ENCODE results near the gene LRRC10B.

Gene LRRC10B

DNA sequence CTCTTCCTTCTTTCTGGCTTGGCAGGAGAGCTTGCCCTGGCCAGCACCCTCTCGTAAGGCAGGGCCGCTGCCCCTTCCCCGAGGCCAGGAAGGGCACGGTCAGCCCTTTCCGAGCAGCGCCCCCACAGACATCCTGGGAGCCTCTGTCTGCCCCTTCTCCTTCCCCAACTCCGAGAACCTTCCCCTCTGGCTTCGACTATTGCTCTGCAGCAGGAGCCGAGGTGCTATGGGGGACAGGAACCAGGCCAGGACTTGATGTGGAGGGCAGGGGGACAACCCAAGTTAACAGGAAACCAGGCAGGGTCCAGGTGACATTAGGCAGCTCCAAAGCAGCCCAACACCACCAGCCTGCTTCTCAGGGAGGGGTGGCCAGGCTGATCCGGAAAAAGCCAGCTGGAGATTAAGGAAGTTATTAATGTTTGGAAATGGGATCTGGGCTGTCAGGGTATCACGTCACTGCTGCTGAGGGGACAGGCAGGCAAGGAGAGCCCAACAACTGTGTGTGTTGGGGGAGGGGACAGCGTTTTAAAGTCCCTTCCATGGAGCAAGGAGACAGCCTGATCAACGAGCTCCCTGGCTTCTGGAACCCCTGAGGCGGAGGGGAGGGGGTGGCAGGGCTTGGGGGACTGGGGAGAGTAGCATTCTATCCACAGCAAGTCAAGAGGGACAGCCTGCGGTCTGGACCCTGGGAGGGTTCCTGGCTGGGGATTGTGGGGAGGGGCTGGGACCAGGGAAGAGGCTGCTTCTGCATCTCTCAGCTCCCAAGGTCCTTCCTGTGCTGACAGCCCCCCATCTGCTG lies 45.0 kb downstream of the LRRC10B start:
- CTCF ChIA-PET: interaction anchor here (0.7 to 0.9 kb wide), 2 partner anchors 35 to 37 kb away, joined by 3 to 4 read pairs; no protein-coding TSS in a partner anchor
- POLR2A ChIA-PET: no interaction called here
- TF ChIP-seq, protein P1, sequence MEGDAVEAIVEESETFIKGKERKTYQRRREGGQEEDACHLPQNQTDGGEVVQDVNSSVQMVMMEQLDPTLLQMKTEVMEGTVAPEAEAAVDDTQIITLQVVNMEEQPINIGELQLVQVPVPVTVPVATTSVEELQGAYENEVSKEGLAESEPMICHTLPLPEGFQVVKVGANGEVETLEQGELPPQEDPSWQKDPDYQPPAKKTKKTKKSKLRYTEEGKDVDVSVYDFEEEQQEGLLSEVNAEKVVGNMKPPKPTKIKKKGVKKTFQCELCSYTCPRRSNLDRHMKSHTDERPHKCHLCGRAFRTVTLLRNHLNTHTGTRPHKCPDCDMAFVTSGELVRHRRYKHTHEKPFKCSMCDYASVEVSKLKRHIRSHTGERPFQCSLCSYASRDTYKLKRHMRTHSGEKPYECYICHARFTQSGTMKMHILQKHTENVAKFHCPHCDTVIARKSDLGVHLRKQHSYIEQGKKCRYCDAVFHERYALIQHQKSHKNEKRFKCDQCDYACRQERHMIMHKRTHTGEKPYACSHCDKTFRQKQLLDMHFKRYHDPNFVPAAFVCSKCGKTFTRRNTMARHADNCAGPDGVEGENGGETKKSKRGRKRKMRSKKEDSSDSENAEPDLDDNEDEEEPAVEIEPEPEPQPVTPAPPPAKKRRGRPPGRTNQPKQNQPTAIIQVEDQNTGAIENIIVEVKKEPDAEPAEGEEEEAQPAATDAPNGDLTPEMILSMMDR (IDR thresholded peaks at IDR 0.05; ENCODE audit: insufficient read depth, low read length, missing control alignments): no peak
- DNase-seq (ENCODE audit: low read depth, low spot score): no peak
- no peak overlapping the region for H3K4me3 ChIP-seq (ENCODE audit: low read depth, low read length)

DNA sequence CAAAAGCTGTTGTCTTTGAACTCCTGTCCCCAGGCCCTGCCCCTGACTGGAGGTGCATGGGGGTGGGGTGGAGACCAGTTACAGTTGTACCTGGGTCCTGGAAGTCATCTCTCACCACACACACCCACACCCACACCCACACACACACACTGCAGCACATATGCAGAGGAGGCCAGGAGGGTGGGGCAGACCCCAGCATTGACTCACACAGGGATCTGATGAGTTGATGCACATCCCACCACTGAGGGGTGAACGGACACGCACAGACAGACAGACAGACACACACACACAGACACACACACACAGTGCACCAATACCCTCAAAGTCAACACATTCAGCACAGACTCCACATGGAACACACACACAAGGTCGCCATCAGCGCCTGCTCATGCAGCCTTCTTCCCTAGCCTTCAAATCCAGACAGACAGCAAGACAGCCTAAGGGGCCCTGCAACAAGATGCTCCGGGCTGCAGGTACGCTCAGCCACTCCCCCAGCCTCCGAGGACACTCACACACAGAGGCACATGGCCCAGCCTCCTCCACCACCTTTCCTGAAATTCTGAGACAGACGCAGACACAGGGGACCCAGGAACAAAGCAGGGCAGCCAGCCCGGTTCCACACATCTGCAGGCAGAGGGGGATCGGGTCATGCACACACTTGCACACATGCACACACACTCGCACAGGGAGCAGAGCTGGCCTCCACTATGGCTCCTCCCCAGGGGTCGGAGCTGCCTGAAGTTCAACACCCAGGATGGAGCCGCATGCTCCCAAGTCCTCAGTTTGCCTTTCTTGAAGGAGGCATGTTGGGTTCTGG lies 45.8 kb downstream of the LRRC10B start:
- POLR2A ChIA-PET: no interaction called here
- H3K4me3 ChIP-seq (ENCODE audit: low read depth, low read length): no peak overlapping the region
- no peak for DNase-seq (ENCODE audit: low read depth, low spot score)
- TF ChIP-seq, protein P1 (IDR thresholded peaks at IDR 0.05; ENCODE audit: insufficient read depth, low read length, missing control alignments): no peak
- CTCF ChIA-PET: interaction anchor here (0.9 to 1.5 kb wide), 2 partner anchors 37 kb away, joined by 3 to 4 read pairs; no protein-coding TSS in a partner anchor

DNA sequence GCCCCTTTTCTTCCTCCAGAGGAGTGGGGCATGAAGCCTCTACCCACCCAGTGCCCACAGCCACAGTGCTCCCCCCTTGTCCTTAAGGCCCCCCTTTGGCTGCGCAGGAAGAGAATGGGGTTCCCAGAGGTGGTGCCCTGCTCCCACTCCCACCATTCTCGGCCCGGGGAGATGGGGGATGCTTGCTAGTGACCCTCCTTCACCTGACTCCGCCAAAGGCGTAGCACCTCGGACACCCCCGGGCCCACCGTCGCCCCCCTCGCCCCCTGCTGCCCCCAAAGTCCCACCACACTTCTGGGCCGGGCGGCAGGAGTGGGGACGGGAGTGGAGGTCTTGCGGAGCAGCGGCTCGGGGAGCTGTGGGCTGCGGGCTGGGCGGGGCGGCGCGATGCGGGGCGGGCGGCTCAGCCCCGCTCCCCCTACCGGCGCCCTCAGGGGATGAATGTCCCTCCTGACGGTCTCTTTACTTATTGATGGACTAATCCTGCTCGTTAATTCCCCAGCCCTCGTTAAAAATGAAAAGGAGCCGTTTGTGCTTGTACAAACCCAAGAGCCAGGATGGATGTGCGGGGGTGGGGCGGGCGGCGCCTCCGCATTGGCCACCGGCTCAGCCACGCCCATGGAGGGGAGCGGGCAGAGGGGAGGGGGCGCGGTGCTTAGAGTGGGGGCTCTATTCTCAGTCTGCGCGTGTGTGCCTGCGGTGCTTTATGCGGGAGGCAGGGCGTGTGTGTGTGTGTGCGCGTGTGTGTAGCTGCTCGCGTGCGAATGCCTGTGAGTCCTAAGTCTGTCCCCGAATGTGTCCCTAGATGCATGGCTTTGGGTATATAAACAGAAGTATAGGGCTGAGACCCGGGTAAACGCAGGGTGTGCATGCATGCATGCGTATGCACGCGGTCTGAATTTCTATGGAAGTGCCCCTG lies 46.8 kb downstream of the LRRC10B start:
- TF ChIP-seq, protein P1 (IDR thresholded peaks at IDR 0.05; ENCODE audit: insufficient read depth, low read length, missing control alignments): no peak
- ChIA-PET CTCF (interaction anchor here (1.0 to 1.5 kb wide), 2 partner anchors 7 to 38 kb away, joined by 3 read pairs; no protein-coding TSS in a partner anchor), POLR2A (no interaction called here)
- H3K4me3 ChIP-seq (ENCODE audit: low read depth, low read length): no peak overlapping the region
- DNase-seq (ENCODE audit: low read depth, low spot score): no peak

DNA sequence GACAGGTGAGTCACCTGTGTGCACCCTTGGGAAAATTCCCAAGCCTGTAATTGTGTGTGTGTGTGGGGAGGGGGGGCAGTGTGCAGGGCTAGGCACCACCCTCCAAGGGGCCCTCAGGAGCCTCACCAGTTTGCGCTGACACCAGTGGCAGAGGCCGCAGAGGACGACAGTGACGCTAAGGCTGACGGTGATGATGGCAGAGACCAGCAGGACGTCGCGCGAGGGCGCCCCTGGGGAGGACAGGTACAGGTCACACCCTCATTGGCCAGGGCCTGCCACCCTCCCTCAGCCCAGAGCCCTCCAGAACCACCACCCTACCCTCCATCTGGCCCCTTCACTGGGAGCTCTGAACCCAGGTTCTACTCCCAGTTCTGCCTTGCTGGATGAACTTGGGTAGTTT lies 47.4 kb downstream of the LRRC10B start:
- no peak for DNase-seq (ENCODE audit: low read depth, low spot score)
- TF ChIP-seq, protein P1 (IDR thresholded peaks at IDR 0.05; ENCODE audit: insufficient read depth, low read length, missing control alignments): no peak
- ChIA-PET POLR2A (no interaction called here), CTCF (interaction anchor here (1.0 to 3.5 kb wide), 2 partner anchors 8 to 12 kb away, joined by 3 to 14 read pairs; no protein-coding TSS in a partner anchor)
- H3K4me3 ChIP-seq (ENCODE audit: low read depth, low read length): no peak overlapping the region

DNA sequence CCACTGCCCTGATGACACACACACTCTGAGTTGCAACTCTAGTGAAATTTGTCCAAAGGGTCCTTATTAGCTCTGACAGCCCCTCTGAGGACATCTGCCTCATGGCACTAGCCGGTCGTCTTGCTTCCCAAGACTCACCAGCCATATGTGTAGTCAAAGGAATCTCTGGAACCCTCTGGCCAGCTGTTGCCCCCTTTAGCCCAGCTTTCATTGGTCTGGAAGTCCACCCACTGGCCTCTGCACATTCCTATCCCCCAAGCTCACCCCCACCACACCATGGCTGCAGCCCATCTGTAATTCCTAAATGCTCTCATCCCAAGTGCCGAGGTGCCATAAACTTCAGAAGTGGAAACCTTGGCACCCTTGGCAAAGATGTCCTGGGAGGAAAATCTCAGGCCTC lies 48.1 kb downstream of the LRRC10B start:
- CTCF ChIA-PET: interaction anchor here (1.0 to 3.7 kb wide), 3 partner anchors 9 to 40 kb away, joined by 3 to 16 read pairs (median 14); no protein-coding TSS in a partner anchor
- no peak overlapping the region for H3K4me3 ChIP-seq (ENCODE audit: low read depth, low read length)
- POLR2A ChIA-PET: no interaction called here
- no peak for DNase-seq (ENCODE audit: low read depth, low spot score)
- TF ChIP-seq, protein P1 (IDR thresholded peaks at IDR 0.05; ENCODE audit: insufficient read depth, low read length, missing control alignments): no peak
